ENCODE data around the gene STARD3. TPM values are rescaled to one million over a fixed set of nuclear protein-coding genes. Genes with fewer than 3 reads are reported as not detected.
"Not testable (repeated sequence)": the region's sequence is repeated elsewhere in the genome, so short reads cannot be mapped to it uniquely, and the experiment has no call there.

Gene STARD3
- total RNA-seq, 2 experiments from 2014 or later: 96.3 to 96.5 TPM

GRCh38 chr17:39688475-39688835 lies 51.5 kb downstream of the STARD3 start:
- peak overlapping the region; percentile 89 for H3K27ac Mint-ChIP-seq
- H3K9me3 Mint-ChIP-seq: no peaks in the 10 kb centered on the region
- ATAC-seq (ENCODE audit: low read depth) (no peak), DNase-seq (no peak)
- peaks cover 7% of the 10 kb centered on the region for H3K36me3 Mint-ChIP-seq
- peak overlapping the region; percentile 88 for H3K4me3 Mint-ChIP-seq
- POLR2A ChIA-PET: interaction anchor here (0.5 to 2.8 kb wide), 9 partner anchors 11 to 495 kb away, joined by 3 to 46 read pairs (median 3); partner anchors contain the start of genes ERBB2, MIEN1 and PNMT
- no peaks in the 10 kb centered on the region for H3K27me3 Mint-ChIP-seq
- peaks cover 14% of the 10 kb centered on the region for H3K4me1 Mint-ChIP-seq

GRCh38 chr17:39688945-39689344 lies 52.0 kb downstream of the STARD3 start:
- H3K4me1 Mint-ChIP-seq: peaks cover 14% of the 10 kb centered on the region
- no peaks in the 10 kb centered on the region for H3K9me3 Mint-ChIP-seq
- no peak for ATAC-seq (ENCODE audit: low read depth)
- peak overlapping the region; percentile 89 for H3K27ac Mint-ChIP-seq
- peaks cover 7% of the 10 kb centered on the region for H3K36me3 Mint-ChIP-seq
- H3K27me3 Mint-ChIP-seq: no peaks in the 10 kb centered on the region
- DNase-seq: no peak
- peak overlapping the region; percentile 88 for H3K4me3 Mint-ChIP-seq
- POLR2A ChIA-PET: interaction anchor here (1.2 to 2.8 kb wide), 3 partner anchors 12 to 41 kb away, joined by 5 to 46 read pairs (median 20); partner anchors contain the start of gene MIEN1

GRCh38 chr17:39694593-39694992 lies 57.6 kb downstream of the STARD3 start:
- no peak overlapping the region for H3K27ac Mint-ChIP-seq
- peaks cover under 1% of the 10 kb centered on the region for H3K4me1 Mint-ChIP-seq
- peaks cover 18% of the 10 kb centered on the region for H3K27me3 Mint-ChIP-seq
- peaks cover 4% of the 10 kb centered on the region for H3K36me3 Mint-ChIP-seq
- no peaks in the 10 kb centered on the region for H3K9me3 Mint-ChIP-seq
- no peak for ATAC-seq (ENCODE audit: low read depth)
- DNase-seq: no peak
- POLR2A ChIA-PET: no interaction called here
- no peak overlapping the region for H3K4me3 Mint-ChIP-seq

GRCh38 chr17:39695089-39695474 lies 58.1 kb downstream of the STARD3 start:
- Mint-ChIP-seq H3K27ac (no peak overlapping the region), H3K36me3 (peaks cover 6% of the 10 kb centered on the region), H3K27me3 (peaks cover 21% of the 10 kb centered on the region), H3K4me1 (peaks cover 3% of the 10 kb centered on the region), H3K4me3 (no peak overlapping the region), H3K9me3 (no peaks in the 10 kb centered on the region)
- POLR2A ChIA-PET: no interaction called here
- DNase-seq: no peak
- ATAC-seq (ENCODE audit: low read depth): no peak

GRCh38 chr17:39696731-39697130 lies 59.8 kb downstream of the STARD3 start:
- ATAC-seq (ENCODE audit: low read depth): no peak
- Mint-ChIP-seq H3K4me1 (peaks cover 8% of the 10 kb centered on the region), H3K27ac (no peak overlapping the region), H3K36me3 (peaks cover 6% of the 10 kb centered on the region), H3K27me3 (peaks cover 35% of the 10 kb centered on the region), H3K4me3 (no peak overlapping the region), H3K9me3 (no peaks in the 10 kb centered on the region)
- DNase-seq: no peak
- POLR2A ChIA-PET: interaction anchor here (1.3 kb wide), 1 partner anchor 10 kb away, joined by 3 read pairs; no protein-coding TSS in a partner anchor

DNA sequence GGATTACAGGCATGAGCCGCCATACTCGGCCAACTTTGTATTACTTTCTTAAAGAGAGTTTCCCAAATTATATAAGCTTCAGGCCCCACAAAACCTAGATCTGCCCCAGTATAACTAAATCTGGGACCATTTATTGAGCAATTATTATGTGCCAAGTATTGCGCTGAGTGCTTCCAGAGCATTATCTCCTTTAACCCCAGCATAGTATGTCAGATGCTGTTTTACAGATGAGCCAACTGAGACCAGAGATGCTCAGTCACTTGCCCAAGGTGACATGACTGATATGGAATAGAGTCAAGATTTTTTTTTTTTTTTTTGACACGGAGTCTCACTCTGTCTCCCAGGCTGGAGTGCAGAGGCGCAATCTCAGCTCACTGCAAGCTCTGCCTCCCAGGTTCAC lies 61.0 kb downstream of the STARD3 start:
- ATAC-seq (ENCODE audit: low read depth) (no peak), DNase-seq (no peak)
- Mint-ChIP-seq H3K4me3 (no peak overlapping the region), H3K9me3 (no peaks in the 10 kb centered on the region), H3K36me3 (peaks cover 6% of the 10 kb centered on the region), H3K4me1 (peaks cover 8% of the 10 kb centered on the region), H3K27me3 (peaks cover 44% of the 10 kb centered on the region), H3K27ac (no peak overlapping the region)
- POLR2A ChIA-PET: no interaction called here

- H3K36me3 Mint-ChIP-seq, H3K27ac Mint-ChIP-seq, H3K9me3 Mint-ChIP-seq: not testable (repeated sequence)
Observed at GRCh38 chr17:39699157-39699817, 62.3 kb downstream of the STARD3 start.

DNA sequence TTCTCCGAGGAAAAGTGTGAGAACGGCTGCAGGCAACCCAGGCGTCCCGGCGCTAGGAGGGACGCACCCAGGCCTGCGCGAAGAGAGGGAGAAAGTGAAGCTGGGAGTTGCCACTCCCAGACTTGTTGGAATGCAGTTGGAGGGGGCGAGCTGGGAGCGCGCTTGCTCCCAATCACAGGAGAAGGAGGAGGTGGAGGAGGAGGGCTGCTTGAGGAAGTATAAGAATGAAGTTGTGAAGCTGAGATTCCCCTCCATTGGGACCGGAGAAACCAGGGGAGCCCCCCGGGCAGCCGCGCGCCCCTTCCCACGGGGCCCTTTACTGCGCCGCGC lies 62.8 kb downstream of the STARD3 start, which contains the start of gene ERBB2:
ERBB2 (plus strand) TSS at position 247 of the 330 bp plus-strand sequence. CDS start 175 bp downstream, outside the sequence.
- POLR2A ChIA-PET: interaction anchor here (1.1 kb wide), 1 partner anchor 12 kb away, joined by 3 read pairs; the partner anchor contains the start of gene PGAP3
- peaks cover 44% of the 10 kb centered on the region for H3K27me3 Mint-ChIP-seq
- H3K4me3 Mint-ChIP-seq: peak within 1 kb of the TSS; percentile 61
- no peak for ATAC-seq (ENCODE audit: low read depth)
- no peak for DNase-seq
- H3K4me1 Mint-ChIP-seq: peaks cover 8% of the 10 kb centered on the region
- H3K27ac Mint-ChIP-seq: no peak within 1 kb of the TSS
- H3K9me3 Mint-ChIP-seq: no peaks in the 10 kb centered on the region
- H3K36me3 Mint-ChIP-seq: peaks cover 4% of the 10 kb centered on the region

More at GRCh38 chr17:39699157-39699817, 62.3 kb downstream of the STARD3 start:
- H3K4me1 Mint-ChIP-seq; ATAC-seq (ENCODE audit: low read depth); DNase-seq: not testable (repeated sequence)
- POLR2A ChIA-PET: interaction anchor here (1.1 kb wide), 1 partner anchor 11 kb away, joined by 3 read pairs; the partner anchor contains the start of gene PGAP3
- Mint-ChIP-seq H3K4me3 (peak overlapping the region; percentile 61), H3K27me3 (peaks cover 44% of the 10 kb centered on the region)

- ATAC-seq (ENCODE audit: low read depth) (no peak), DNase-seq (no peak)
- Mint-ChIP-seq H3K36me3 (peaks cover 4% of the 10 kb centered on the region), H3K4me1 (peaks cover 8% of the 10 kb centered on the region), H3K27me3 (peaks cover 44% of the 10 kb centered on the region), H3K9me3 (no peaks in the 10 kb centered on the region), H3K4me3 (no peak overlapping the region), H3K27ac (no peak overlapping the region)
- POLR2A ChIA-PET: interaction anchor here (1.1 to 1.3 kb wide), 2 partner anchors 13 to 16 kb away, joined by 3 read pairs; partner anchors contain the start of gene PGAP3
Observed at GRCh38 chr17:39700148-39700987, 63.4 kb downstream of the STARD3 start.

GRCh38 chr17:39701012-39701783 lies 64.3 kb downstream of the STARD3 start:
- DNase-seq (no peak), ATAC-seq (ENCODE audit: low read depth) (no peak)
- Mint-ChIP-seq H3K4me3 (peak overlapping the region; percentile 30), H3K36me3 (peaks cover 4% of the 10 kb centered on the region), H3K27ac (no peak overlapping the region), H3K27me3 (peaks cover 44% of the 10 kb centered on the region), H3K9me3 (no peaks in the 10 kb centered on the region), H3K4me1 (peaks cover 8% of the 10 kb centered on the region)
- POLR2A ChIA-PET: interaction anchor here (1.3 kb wide), 1 partner anchor 17 kb away, joined by 3 read pairs; no protein-coding TSS in a partner anchor

GRCh38 chr17:39701784-39702422 lies 65.0 kb downstream of the STARD3 start:
- no peak overlapping the region for H3K4me3 Mint-ChIP-seq
- POLR2A ChIA-PET: no interaction called here
- H3K9me3 Mint-ChIP-seq: no peaks in the 10 kb centered on the region
- DNase-seq (no peak), ATAC-seq (ENCODE audit: low read depth) (no peak)
- peaks cover 44% of the 10 kb centered on the region for H3K27me3 Mint-ChIP-seq
- H3K4me1 Mint-ChIP-seq: peaks cover 11% of the 10 kb centered on the region
- H3K36me3 Mint-ChIP-seq: peaks cover 4% of the 10 kb centered on the region
- no peak overlapping the region for H3K27ac Mint-ChIP-seq
